Putamen (tissue), 1 donor: ENCODE results near the gene FMNL3.

Experiments
- DNase-seq: peaks from one replicate; pipeline ENCODE4 v3.0.0-alpha.2; 2016; ENCODE audit warnings: low spot score

FMNL3 gene

GRCh38 chr12:49651855-49652254, 55.4 kb downstream of the FMNL3 start:
- DNase-seq = no peak

- DNase-seq = no peak
Measured at GRCh38 chr12:49649892-49650291, 57.3 kb downstream of the FMNL3 start.

GRCh38 chr12:49649445-49649844, 57.8 kb downstream of the FMNL3 start:
- DNase-seq = no peak

GRCh38 chr12:49648712-49649003, 58.5 kb downstream of the FMNL3 start:
- DNase-seq = no peak

- no peak for DNase-seq
Measured at GRCh38 chr12:49647827-49648711, 59.1 kb downstream of the FMNL3 start.

GRCh38 chr12:49646871-49647654, 60.1 kb downstream of the FMNL3 start:
- no peak for DNase-seq

GRCh38 chr12:49646331-49646830, 60.8 kb downstream of the FMNL3 start:
- DNase-seq = no peak

GRCh38 chr12:49645146-49646039, 61.8 kb downstream of the FMNL3 start:
- DNase-seq = no peak

- DNase-seq = peak; percentile 76
Measured at GRCh38 chr12:49644620-49644994, 62.6 kb downstream of the FMNL3 start.

GRCh38 chr12:49643961-49644619, 63.1 kb downstream of the FMNL3 start:
- no peak for DNase-seq

GRCh38 chr12:49643135-49643534, 64.1 kb downstream of the FMNL3 start:
- DNase-seq = no peak

GRCh38 chr12:49642370-49642802, 64.8 kb downstream of the FMNL3 start:
- DNase-seq = no peak

- DNase-seq = no peak
Measured at GRCh38 chr12:49641748-49642369, 65.3 kb downstream of the FMNL3 start.

GRCh38 chr12:49636979-49637755, 70.0 kb downstream of the FMNL3 start:
- peak; percentile 61 for DNase-seq

- no peak for DNase-seq
Measured at GRCh38 chr12:49636574-49636973, 70.6 kb downstream of the FMNL3 start.

GRCh38 chr12:49635656-49636055, 71.5 kb downstream of the FMNL3 start:
- no peak for DNase-seq

GRCh38 chr12:49635036-49635435, 72.2 kb downstream of the FMNL3 start:
- DNase-seq = no peak

GRCh38 chr12:49633703-49634345, 73.4 kb downstream of the FMNL3 start:
- DNase-seq = no peak

- no peak for DNase-seq
Measured at GRCh38 chr12:49632986-49633702, 74.1 kb downstream of the FMNL3 start.
